GM12801 (cell line): ENCODE measurements around the gene PPP1R1B.
A peak's percentile ranks its signal among the peaks of the same experiment; 100 is the strongest.

Experiments
- CTCF ChIP-seq: IDR thresholded peaks from one replicate; pipeline ENCODE4 v1.5.1; 2011; ENCODE audit warnings: control low read depth; ENCODE audit not compliant: insufficient read length; ENCODE audit errors: extremely low read depth

Gene PPP1R1B

GRCh38 chr17:39621523-39622379 lies 5.0 kb upstream of the PPP1R1B start:
- TF ChIP-seq CTCF: peak; percentile 100

DNA sequence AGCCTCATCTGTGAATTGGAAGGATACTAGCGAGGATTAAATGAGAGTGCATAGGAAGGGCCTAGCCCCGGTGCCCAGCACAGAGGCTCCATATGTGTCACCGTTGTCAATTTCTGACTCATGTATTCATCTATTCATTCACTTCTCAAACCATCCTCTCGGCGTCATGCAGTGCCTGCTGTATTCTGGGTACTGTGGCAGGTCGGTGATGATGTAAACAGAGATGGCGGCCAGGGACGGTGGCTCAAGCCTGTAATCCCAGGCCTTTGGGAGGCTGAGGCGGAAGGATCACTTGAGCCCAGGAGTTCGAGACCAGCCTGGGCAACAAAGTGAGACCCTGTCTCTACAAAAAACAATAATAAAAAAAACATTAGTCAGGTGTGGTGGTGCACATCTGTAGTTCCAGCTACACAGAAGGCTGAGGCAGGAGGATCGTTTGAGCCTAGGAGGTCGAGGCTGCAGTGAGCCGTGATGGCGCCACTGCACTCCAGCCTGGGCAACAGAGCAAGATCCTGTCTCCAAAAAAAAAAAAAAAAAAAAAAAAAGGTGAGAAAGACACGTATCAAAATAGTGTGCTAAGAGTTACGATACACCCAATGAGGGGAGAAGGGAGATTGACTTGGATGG lies 4.3 kb upstream of the PPP1R1B start:
- no peak for TF ChIP-seq CTCF

- no peak for TF ChIP-seq CTCF
Observed at GRCh38 chr17:39623356-39623950, 3.3 kb upstream of the PPP1R1B start.

GRCh38 chr17:39624313-39624712 lies 2.4 kb upstream of the PPP1R1B start:
- TF ChIP-seq CTCF: no peak

DNA sequence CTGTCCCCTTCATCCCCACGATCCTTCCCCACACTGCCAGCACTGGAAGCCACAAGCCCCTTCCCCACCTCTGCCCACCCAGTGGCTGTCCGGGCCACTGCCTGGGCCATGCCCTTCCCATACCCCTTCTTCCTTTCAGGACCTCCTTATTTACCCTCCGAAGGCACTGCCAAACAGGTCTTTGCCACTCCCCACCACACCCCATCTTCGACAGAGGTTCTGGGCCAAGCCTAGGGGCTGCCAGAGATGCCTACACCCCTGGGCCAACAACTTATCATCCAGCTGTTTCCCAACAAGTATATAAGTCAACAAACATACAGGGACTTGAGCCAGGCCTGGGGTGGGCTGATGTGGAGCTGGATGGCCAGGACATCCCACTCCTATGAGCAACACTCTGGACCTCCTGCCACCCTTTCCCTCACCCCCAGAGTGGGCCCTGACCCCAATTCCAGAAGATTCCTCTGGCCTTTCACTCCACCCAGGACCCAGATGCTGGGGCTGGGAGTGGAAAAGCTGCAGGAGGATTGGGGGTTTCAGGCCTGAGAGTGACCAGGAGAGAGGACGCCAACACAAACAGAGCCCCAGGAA lies 1.5 kb upstream of the PPP1R1B start:
- TF ChIP-seq CTCF: no peak

DNA sequence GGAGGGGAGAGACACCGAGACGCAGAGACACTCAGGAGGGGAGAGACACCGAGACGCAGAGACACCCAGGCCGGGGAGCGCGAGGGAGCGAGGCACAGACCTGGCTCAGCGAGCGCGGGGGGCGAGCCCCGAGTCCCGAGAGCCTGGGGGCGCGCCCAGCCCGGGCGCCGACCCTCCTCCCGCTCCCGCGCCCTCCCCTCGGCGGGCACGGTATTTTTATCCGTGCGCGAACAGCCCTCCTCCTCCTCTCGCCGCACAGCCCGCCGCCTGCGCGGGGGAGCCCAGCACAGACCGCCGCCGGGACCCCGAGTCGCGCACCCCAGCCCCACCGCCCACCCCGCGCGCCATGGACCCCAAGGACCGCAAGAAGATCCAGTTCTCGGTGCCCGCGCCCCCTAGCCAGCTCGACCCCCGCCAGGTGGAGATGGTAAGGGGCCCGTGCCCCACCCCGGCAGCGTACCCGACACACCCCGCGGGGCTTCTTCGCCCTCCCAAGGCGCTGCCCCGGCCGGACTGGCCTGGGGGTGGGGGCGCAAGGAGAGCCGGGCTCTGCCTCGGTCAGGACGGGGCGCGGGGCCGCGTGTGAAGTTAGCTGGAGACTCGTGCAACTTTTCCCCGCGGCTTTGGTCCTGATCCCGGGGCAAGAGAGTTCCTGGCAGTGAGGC lies 427 bp downstream of the PPP1R1B start:
- TF ChIP-seq CTCF: no peak
